ENCODE data around the gene NTM.

Gene NTM

DNA sequence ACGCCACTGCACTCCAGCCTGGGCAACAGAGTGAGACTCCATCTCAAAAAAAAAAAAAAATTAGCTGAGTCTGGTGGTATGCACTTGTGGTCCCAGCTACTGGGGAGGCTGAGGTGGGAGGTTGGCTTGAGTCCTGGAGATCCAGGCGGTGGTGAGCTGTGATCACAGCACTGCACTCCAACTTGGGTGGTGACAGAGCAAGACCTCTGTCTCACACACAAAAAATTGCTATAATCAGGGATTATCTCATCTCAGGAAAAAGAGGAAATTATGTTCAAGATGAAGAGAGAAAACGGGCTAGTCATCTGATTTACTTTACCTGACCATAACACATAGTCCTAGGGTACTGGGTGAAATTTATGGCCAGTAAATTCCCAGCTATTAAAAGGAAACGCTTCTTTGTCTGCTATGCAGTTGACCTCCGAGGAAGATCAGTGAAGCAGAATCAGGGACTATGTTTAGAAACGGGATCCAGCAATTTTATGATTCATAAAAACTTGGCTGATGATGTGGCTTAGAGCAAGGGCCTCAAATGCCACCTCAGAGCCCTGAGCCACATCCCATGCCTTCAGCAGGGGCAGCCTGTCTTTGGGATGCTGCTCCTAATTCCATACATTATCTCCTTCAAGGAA, 386.2 kb downstream of the NTM start:
- no peak for DNase-seq

DNA sequence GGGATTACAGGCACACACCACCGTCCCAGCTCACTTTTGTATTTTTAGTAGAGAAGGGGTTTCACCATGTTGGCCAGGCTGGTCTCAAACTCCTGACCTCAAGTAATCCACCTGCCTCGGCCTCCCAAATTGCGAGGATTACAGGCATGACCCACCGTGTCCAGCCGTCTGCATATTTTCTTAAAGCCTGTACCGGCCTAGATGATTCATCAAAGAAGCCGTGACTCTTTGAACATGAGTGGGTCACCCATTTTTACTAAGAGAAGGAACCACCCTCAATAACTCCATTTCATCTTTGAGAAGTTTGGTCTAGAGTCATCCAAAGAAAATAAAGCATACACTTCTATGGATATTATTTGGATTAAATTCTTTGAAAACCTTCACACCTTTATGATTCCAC, 388.3 kb downstream of the NTM start:
- no peak for DNase-seq

DNA sequence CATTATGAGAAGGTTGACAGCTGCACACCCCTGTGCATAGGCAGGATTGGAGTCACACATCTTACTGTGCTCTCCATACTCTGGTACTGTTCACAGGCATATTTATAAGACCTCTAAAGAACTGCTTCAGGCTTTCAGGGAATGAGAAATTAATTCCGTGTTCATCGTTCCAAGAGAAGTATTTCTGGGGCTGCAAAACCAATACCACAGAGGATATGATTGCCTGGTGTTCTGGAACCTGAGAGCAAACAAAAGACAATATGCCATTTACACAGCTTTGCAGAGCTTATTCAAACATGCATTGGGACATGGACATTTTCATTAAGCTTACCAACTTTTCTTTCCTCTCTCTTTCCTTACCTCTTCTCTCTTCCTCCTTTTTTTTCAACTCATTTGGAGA, 388.7 kb downstream of the NTM start:
- DNase-seq = no peak

DNA sequence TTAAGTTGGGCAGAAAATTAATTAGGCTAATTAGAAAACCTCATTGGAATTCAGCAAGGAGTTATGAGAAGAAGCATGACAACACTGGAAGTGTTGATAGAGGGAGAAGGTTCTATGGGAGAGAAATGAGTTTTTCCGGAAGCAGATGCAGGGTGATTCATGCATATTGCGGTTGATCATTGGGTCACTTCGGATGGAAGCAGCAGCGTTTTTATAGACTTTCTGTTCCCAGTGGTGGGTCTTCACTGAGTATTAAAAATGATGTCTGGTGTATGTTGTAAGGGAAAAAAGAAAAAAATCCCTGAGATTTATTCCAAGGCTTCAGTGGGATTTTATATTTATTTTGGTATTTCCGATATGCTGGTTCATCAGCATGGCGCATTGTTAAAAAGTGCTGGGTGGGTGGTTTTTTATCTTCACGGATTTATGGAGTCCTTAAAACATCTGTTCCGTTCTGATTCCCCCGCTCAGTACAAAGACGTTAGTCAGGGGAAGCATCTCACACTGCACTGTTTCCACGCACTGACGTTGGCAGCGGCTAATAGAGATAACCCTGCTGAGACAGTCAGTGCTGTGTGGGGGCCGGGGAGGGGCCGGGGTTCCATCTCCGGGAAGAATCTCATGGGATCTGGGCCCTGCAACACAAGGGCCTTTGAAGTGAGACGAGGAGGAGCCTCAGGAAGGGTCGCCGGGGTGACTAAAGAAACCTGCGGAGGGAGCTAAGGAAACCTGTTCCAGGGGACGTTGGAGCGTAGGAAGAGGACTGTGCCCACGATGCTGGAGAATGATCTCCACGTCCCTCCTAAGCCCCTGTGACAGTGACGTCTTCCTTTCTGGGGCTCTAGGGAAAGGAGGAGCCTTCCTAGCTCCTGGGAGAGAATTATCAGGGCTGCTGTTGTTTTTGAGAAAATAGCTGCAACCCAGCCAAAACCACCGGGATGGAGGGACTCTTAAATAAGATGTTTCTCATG, 390.0 kb downstream of the NTM start:
- no peak for DNase-seq

DNA sequence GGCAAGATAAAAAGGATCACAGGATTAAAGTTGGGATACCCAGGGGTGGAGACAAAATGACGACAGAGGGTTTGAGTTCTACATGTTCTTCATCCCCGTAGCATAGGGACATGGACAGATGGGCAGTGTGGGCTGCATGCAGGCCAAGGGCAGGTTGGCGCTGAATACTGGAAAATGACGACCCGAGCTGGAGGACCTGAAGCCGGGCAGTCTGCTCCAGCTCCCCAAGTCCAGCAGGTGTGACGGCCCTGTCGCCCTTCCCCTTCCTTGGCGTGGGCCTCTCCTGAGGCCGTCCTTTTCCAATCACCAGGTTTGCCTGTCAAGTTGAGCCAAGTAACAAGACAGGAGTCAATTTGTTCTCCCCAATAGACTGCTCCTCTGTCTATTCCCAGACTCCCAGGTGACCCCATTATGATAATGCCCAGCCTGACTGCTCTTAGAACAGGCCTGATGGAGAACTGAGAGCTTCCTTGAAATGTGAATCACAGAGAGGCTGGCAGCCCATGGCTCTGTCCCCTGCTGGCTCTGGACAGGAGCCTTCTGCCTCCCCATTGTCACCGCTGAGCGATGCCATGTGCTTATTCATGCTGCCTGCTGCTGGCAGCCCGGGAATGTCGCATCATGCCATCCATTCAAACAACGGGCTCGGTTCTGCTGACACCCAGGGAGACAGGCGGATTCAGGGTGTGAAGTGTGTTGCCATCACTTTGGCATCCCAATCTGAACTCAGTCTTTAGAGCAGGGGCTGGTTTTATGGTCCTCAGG, 392.1 kb downstream of the NTM start:
- DNase-seq = no peak

DNA sequence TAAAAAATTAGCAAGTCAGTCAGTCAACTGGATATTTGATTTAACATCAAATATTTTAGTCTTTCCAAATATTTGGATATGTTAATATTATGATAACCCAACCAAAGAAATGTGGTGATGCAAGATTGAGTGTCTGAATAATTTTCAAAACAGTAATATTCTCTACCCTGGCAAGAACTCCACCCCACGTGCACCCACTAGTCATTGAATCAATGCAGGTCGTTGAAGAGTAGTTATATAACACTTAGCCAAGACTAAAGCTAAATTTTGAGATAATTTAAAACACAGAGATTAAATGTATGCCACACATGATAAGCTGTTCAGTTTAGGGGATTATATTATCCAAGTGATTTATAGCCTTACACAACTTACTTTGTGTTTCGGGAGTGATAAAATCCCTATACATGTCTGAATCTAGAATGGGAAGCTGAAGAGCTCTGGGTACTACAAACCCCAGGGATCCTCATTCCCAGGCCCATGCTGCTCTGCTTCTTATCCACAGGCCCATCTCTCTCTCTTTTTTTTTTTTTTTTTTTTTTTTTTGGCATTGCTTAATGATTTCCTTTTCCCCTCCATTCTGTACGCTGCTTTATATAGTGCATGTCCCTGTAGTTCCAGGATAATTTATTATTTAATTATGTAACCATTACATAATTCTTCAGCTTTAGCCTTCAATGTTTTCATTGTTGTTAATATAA, 392.9 kb downstream of the NTM start:
- no peak for DNase-seq

DNA sequence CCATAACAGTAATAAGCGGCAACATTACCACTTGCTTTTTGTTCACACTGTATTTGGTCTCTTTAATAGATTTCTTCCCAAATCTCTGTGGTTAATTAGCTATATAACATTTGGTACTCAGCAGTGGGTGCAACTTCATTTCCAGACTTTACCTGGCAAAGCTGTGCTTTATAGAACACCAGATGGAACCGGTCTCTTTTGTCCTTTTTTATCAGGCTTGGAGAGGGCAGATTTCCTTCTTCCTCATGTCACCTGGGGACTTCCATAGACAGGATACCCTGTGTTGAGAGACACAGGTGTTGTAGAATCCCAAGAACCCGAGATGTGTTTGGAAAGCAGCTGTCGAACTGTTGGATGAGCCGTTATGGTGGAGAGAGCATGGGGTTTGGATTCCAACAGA, 393.7 kb downstream of the NTM start:
- DNase-seq = no peak

DNA sequence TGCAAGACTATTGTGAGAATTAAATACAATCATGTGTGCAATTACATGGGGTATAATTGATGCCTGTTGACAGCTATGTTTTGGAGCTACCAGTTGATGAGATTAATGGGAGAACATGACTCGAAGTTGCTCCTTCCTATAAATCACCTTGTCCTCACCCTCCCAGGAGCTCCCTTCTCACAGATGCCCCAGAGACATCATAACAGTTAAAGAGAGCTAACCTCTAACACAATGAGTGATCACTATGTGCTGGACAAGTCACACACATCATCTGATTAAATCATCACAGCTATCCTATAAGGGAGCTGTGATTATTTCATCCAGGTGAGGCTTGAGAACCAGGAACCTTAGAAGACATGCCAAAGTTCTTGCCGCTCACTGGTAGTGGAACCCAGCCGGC, 394.2 kb downstream of the NTM start:
- no peak for DNase-seq

DNA sequence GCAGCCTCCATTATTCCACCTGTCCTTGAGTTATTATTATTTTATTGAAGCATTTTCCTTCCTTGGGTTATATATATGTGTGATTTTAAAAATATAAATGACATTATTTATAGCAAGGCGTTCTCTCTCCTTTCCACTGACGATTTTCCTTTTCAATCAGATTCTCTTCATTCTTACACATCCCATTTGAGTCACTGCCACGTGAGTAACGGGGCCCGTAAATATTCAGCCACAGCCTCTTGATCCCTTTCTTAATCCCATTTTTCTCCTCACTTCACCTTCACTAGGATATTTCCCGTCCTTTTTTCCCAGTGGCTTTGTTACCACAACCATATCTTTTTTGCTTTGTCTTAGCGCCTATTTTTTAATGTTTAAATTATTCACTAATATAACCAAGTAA, 396.2 kb downstream of the NTM start:
- DNase-seq = no peak

DNA sequence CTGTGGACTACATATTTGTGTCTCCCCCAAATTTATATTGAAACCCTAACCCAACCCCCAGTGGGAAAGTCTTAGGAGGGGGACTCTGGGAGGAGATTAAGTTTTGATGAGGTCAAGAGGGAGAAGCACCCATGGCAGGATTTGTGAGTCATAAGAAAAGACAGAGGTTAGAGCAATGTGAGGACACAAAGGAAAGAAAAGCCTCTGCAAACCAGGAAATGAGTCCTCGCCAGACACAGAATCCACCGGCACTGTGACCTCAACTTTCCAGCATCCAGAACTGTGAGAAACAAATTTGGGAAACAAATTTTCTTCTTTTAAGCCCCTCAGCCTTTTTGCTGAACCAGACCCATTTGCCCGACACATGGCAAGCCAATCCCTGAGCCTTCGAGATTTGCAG, 397.0 kb downstream of the NTM start:
- DNase-seq = no peak

DNA sequence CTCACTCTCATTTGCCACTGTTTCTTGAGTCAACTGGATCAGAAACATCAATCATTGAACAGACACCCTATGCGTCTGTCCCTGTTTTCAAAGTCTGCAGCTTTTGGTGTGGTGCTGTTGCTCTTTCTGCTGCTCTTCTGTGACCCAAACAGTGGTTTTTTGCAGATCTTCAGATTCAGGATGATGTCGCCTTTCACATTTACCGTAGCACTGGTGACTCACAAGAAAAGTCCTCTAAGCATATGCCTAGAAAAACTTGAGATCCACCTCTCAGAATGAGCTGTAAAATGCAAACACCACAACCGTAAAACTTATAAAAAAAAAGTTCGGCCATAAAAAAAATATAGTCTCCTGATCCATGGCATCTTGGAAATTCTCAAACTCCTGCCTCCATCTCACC, 400.4 kb downstream of the NTM start:
- DNase-seq = no peak

DNA sequence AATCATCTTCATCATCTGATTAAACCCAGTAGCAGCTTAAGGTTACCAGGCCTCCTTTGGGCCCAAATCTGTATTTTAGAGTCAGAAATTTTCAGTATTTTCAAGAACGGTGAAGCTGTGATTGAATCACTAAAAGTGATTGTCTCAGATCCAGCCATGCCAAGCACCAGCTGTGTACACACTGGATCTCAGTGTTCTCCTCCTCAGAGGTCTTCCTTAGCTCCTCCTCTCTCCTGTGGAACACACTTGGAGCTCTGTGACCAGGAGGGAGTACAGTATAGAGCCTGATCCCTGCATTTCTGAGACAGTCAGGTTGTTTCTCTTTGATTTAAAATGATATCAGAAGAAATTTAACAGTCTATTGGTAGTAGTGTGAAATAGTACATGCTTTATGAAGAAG, 401.1 kb downstream of the NTM start:
- no peak for DNase-seq

DNA sequence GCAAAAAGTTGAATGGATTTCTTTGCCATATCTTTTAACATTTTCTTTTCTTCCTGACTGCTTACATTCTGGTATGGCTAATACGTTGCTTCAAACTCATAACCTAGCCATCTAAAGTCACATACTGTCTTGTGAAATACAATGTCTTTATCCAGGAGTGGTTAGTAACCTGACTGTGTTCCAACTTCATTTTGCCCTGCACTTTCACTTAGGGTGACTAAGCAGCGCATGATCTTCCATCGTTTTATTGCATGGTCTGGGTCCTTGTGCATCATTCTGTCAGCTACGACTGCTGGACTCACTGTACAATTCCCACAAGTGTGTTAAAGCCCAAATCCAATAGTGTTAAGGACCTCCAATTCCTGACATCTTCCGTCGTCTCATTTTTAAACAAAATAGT, 403.2 kb downstream of the NTM start:
- DNase-seq = no peak

DNA sequence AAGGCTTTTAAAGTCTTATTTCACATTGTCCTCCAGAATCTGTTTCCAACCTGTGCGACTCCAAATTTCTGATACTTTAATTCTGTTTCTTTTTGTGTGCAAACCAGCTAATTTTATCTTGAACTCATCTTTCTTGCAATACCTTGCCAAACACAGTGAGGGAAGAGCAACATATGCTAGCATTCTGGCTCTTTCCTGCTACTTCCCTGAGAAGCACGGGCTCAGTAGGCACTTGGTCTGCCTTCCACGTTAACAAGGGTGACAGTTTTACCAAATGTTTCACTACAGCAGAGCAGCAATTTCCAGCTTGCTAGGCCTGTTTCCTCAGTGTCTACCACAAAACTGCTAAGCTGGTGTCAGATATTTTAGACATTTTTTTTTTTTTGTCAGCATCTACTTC, 405.8 kb downstream of the NTM start:
- DNase-seq = no peak

DNA sequence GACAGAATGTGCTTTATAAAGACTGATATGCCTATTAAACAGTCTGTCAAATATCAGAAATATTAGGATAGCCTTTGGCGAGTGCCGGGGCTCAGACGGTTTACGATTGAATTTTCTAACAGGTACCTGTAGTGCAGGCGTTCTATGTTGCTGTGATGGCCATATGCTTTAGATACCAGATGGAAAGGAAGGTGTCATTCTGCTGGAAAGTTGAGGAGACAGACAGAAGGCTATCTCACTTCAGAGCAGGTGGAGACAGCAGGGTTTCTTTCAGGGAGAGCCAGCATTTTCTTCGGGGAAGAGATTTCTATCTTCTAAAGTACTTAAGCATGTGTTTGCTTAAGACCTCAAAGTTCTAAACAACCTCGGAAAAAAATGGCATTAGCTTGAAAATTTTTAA, 415.4 kb downstream of the NTM start:
- no peak for DNase-seq

DNA sequence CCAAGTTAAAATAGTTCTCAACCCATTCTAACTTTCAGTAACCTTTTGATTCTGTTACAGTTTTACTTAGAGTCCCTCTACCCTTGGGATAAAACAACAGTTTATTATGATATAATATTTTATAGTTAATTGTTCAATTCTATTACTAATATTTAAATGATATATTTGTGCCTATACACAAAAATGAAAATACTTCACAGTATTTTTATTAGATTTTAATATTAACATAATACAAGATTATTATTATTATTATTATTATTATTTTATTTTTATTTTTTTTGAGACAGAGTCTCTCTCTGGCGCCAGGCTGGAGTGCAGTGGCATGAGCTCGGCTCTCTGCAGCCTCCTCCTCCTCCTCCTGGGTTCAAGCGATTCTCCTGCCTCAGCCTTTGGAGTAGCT, 416.7 kb downstream of the NTM start:
- DNase-seq = no peak

DNA sequence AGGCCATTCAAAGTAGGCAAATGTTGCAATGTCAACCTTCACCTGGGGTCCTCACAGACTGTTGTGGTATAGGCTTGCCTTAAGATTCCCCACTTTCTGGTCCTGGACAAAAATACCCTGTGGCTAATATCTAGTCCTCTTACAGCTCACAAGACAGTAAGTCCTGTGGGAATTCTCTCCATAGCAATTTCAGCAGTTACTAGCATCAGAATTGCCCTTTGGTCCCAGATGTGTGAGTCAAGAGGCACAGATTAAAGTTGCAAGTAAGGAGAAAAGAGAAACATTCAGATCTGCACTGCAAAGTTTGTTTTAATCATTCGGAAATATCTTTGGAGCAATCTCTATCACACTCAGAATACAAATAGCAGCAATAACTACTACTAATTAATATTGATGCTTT, 420.2 kb downstream of the NTM start:
- no peak for DNase-seq

DNA sequence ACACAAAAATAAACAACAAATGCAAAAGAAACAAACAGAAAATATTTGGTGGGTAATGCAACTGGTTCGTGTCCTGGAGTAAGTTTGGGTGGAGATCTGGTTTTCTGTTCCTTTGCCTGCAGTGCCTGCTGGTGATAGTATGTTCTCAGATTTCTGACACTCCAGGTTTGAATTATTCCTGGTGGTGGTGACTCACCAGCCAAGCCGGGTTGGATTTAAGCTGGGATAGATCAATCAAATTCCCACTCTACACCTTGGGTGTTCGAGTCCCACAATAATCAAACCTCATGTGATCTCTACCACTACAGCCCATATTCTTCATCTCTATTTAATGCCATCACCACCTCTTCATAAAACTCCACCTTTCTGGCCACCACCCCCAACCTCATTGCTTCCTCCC, 421.8 kb downstream of the NTM start:
- no peak for DNase-seq

DNA sequence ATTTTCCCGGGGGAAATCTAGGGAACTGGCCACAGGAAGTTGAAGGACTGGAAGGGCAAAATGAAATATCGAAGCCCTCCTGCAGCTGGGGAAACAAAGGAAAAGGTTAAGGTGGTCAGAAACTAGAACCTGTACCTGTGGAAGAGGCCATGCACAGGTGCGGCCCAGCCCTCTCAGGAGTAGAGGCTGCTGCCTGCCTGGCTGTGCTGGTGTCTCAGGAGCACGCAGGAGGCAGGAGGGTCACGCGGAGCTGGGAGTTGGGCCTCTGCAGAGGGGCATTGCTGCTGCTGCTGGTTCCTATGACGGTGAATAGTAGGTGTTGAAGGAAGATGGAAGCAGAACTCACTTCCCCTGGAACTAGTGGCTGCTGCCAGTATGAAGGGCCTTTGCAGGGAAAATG, 425.7 kb downstream of the NTM start:
- no peak for DNase-seq

DNA sequence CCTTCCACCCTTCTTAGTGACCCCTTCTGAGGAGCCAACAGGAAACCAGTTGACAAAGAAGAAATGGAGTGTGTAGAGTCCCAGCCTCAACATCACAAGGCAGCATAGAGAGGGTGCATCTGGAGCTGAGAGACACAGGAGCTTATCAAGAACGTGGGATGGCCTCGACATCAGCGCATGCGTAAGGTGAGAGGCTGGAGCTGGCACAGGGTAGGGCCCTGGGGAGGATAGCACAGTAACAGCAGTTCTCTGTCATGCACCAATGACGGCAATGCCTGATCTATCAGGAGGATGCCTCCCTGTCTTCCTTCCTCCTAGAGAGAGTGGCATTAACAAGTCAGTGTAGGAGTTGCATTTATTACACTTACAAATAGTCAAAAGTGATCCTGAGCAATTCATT, 426.1 kb downstream of the NTM start:
- DNase-seq = no peak

DNA sequence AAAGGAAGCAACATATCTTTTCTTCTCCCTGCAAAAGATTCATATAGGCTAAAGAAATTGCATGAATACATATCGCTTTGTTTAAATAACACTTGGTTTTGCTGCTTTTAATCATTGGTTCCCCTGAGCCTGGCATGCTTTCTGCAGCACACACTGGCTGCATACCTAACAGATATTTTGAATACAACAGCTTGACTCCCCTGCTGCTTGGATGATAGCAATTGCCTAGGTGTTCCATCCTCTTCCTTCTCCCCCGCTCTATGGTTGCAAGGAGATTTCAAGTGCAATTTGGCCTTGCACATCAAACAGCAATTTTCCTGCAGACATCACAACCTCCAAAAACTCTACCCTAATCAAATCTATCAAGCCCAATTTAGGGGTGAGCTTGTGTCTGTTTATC, 430.0 kb downstream of the NTM start:
- no peak for DNase-seq

DNA sequence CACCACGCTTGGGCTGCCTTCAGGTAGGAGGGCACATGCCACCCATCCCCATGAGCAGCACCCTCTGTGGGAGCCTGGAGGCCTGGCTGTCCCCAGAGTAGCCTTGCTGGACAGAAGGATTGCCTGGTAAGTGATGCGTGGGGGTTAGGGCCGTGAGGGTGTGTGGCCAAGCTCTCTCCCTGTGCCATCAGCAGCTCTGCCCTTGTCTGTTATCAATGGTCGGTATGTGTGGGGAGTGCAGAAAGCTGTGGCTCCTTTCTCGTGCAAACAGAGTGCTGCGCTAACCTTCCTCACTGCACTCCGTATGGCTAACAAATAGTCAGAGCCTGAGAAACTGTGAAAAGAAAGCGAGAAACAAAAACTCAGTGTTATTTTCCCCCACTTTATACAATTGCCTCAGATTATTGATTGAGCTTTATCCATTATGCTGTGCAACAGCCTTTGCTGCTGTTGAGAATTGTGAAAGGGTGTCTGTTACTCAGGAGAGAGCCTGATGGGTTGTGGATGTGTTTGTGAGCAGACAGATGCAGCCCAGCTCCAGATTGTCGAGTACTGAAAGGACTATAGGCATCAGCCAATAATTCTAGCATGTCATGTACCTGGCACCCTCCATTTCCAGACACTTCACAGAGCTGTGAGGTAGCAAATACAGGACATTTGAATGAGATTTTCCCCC, 432.2 kb downstream of the NTM start:
- DNase-seq = no peak

DNA sequence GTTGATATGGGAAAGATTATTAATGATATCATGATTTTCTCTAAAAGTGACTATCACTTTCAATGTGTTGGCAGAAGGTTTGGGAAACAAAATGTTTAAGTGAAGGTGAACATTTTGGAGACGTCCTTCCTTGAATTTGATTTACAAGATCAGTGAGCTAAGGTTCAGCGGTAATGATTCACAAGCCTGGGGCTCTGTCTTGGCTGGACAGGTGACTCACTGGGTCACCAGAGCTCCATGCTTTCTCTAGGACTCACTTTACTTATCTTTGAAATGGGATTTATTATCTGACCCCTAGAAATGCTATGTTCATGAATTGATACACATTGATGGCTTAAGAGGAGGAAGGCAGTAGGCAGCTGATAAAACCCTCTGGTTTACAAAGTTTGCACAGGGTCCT, 437.5 kb downstream of the NTM start:
- no peak for DNase-seq
